K562 (cell line): ENCODE data around the gene RXRB. TPM values are rescaled to one million over a fixed set of nuclear protein-coding genes. Genes with fewer than 3 reads are reported as not detected.

Source experiments
- ATAC-seq: fragments of 200-7000 bp; cut with Tn5 transposase; 3 replicates; pipeline ENCODE4 v1.9.1; 2020; ENCODE audit warnings: moderate library complexity
- BruUV-seq: library from RNA; stranded (reverse); fragments of 400-500 nt; replicated peaks from 2 replicates; lab custom pipeline; 2021; lab: Mats Ljungman, UMichigan
- CTCF ChIA-PET: fragments of 300-600 bp; formaldehyde crosslinking; extraction: SDS; loops from one replicate; lab custom pipeline; 2021; ENCODE audit warnings: low intra/inter-chr PET ratio; lab: Yijun Ruan, JAX
- POLR2A ChIA-PET: fragments of 300-600, 350-650 bp; sonication (Branson Sonifier 250); formaldehyde crosslinking; extraction: SDS; loops from one replicate; lab custom pipeline; 2021; ENCODE audit warnings: antibody characterized with exemption, inconsistent platforms; lab: Yijun Ruan, JAX
- DNase-seq, 4 experiments: peaks; one replicate each; pipeline versions ENCODE4 v3.0.0 to v3.0.0-alpha.2; 2011 to 2018; ENCODE audit warnings: low spot score in 3 of 4, mixed read lengths in 3 of 4; ENCODE audit errors: extremely low read depth in 1 of 4
- FAIRE-seq: peaks from 2 replicates; lab custom pipeline; 2011; peaks lifted over from hg19 to GRCh38; lab: Jason Lieb, UNC
- H2AFZ ChIP-seq: 2 replicates; pipeline ENCODE4 v1.6.0; 2011; ENCODE audit warnings: low read depth, low read length, control low read depth, inconsistent platforms
- H3K27ac ChIP-seq: fragments of 200-600 bp; 3 replicates; pipeline ENCODE4 v1.8.0; 2011; ENCODE audit warnings: low read depth, mild to moderate bottlenecking, control low read depth, inconsistent platforms, low read length, moderate library complexity, mixed read lengths; ENCODE audit errors: extremely low read depth
- H3K27me3 ChIP-seq, 2 experiments: fragments of 300-600 bp in 1 of 2; 2 replicates in 1 of 2; 3 replicates in 1 of 2; pipeline versions ENCODE4 v1.6.0 to v1.8.0; 2011; ENCODE audit warnings: inconsistent platforms in 2 of 2, low read length in 2 of 2, mild to moderate bottlenecking in 1 of 2, mixed read lengths in 1 of 2, moderate library complexity in 1 of 2; ENCODE audit not compliant: control insufficient read depth in 2 of 2, insufficient read depth in 2 of 2
- H3K36me3 ChIP-seq: fragments of 300-600 bp; 3 replicates; pipeline ENCODE4 v1.8.0; 2011; ENCODE audit warnings: mild to moderate bottlenecking, low read length, inconsistent platforms; ENCODE audit not compliant: control insufficient read depth, insufficient read depth
- H3K4me1 ChIP-seq, 2 experiments: fragments of 200-600 bp in 1 of 2; replicated peaks in 1 of 2; 2 replicates in 1 of 2; 3 replicates in 1 of 2; pipeline versions ENCODE4 v1.5.1 to v1.8.0; 2011; ENCODE audit warnings: inconsistent platforms in 2 of 2, low read length in 2 of 2, mild to moderate bottlenecking in 1 of 2, mixed read lengths in 1 of 2, moderate library complexity in 1 of 2; ENCODE audit not compliant: control insufficient read depth in 2 of 2, insufficient read depth in 2 of 2
- H3K4me2 ChIP-seq: 2 replicates; pipeline ENCODE4 v1.6.1; 2011; ENCODE audit warnings: low read length, control low read depth, inconsistent platforms, mixed read lengths; ENCODE audit not compliant: insufficient read depth
- H3K4me3 ChIP-seq: fragments of 200-600 bp; sonication (generic), shearing (Covaris generic); 2 replicates; pipeline ENCODE4 v1.5.1; 2016; ENCODE audit warnings: control low read depth, inconsistent platforms
- H3K79me2 ChIP-seq: fragments of 200-600 bp; 3 replicates; pipeline ENCODE4 v1.8.0; 2011; ENCODE audit warnings: low read length, inconsistent platforms; ENCODE audit not compliant: control insufficient read depth, insufficient read depth
- H3K9ac ChIP-seq, 2 experiments: 2 replicates each; pipeline versions ENCODE4 v1.6.0 to v1.6.1; 2011; ENCODE audit warnings: low read depth in 2 of 2, low read length in 2 of 2, control low read depth in 1 of 2, inconsistent platforms in 1 of 2, mild to moderate bottlenecking in 1 of 2, mixed read lengths in 1 of 2; ENCODE audit not compliant: insufficient read depth in 1 of 2
- H3K9me1 ChIP-seq: one replicate; pipeline ENCODE4 v1.6.0; 2011; ENCODE audit warnings: inconsistent platforms, mild to moderate bottlenecking, low read length, moderate library complexity; ENCODE audit not compliant: control insufficient read depth, insufficient read depth
- H3K9me3 ChIP-seq: replicated peaks from 2 replicates; pipeline ENCODE4 v1.5.1; 2011; ENCODE audit warnings: low read depth, low read length, inconsistent platforms; ENCODE audit not compliant: control insufficient read depth, insufficient read depth
- H4K20me1 ChIP-seq: replicated peaks from 2 replicates; pipeline ENCODE4 v1.6.1; 2011; ENCODE audit warnings: low read length, inconsistent platforms, mixed read lengths; ENCODE audit not compliant: control insufficient read depth, insufficient read depth
- ARHGAP35 ChIP-seq: fragments of 450-650 bp; IDR thresholded peaks from 2 replicates; pipeline ENCODE4 v1.6.1; 2018; ENCODE audit not compliant: partially characterized antibody
- BCLAF1 ChIP-seq, 2 experiments: fragments of 450-650 bp in 1 of 2; IDR thresholded peaks; 2 replicates each; pipeline ENCODE4 v1.6.1; 2011 to 2017; ENCODE audit warnings: low read depth in 2 of 2, antibody characterized with exemption in 1 of 2, borderline replicate concordance in 1 of 2, low read length in 1 of 2, mild to moderate bottlenecking in 1 of 2, mixed read lengths in 1 of 2; ENCODE audit not compliant: control insufficient read depth in 1 of 2
- CTCFL ChIP-seq: IDR thresholded peaks from 2 replicates; pipeline ENCODE4 v1.6.1; 2011; ENCODE audit warnings: borderline replicate concordance, low read depth, mild to moderate bottlenecking, moderate library complexity, low read length; ENCODE audit not compliant: insufficient read depth, poor library complexity, severe bottlenecking
- HDAC1 ChIP-seq, 2 experiments: fragments of 450-650 bp; IDR thresholded peaks; 2 replicates each; pipeline ENCODE4 v1.6.1; 2016 to 2017; ENCODE audit warnings: inconsistent platforms in 1 of 2, mild to moderate bottlenecking in 1 of 2, moderate library complexity in 1 of 2
- LARP7 ChIP-seq: fragments of 450-650 bp; IDR thresholded peaks from 2 replicates; pipeline ENCODE4 v1.6.1; 2016
- MAZ ChIP-seq, 2 experiments: fragments of 450-650 bp in 1 of 2; sonication (generic) in 1 of 2; formaldehyde crosslinking; IDR thresholded peaks in 1 of 2; conservative IDR thresholded peaks in 1 of 2; 2 replicates each; pipeline versions ENCODE4 v1.4.0 to v1.5.0; 2020; ENCODE audit warnings: mild to moderate bottlenecking in 1 of 2, missing genetic modification reagents in 1 of 2
- MTA2 ChIP-seq: fragments of 450-650 bp; IDR thresholded peaks from 2 replicates; pipeline ENCODE4 v1.6.1; 2016; ENCODE audit warnings: low read depth
- POLR2B ChIP-seq: fragments of 450-650 bp; IDR thresholded peaks from 2 replicates; pipeline ENCODE4 v1.6.1; 2018; ENCODE audit warnings: low read depth; ENCODE audit not compliant: partially characterized antibody
- RBFOX2 ChIP-seq: fragments of 200-400 bp; formaldehyde crosslinking; IDR thresholded peaks from 2 replicates; pipeline ENCODE4 v1.6.1; 2017; ENCODE audit warnings: low read depth, mild to moderate bottlenecking, low read length, moderate library complexity
- U2AF2 ChIP-seq: fragments of 200-400 bp; formaldehyde crosslinking; optimal IDR thresholded peaks from 2 replicates; pipeline ENCODE3; 2017; ENCODE audit warnings: low read depth, mild to moderate bottlenecking, low read length
- WGBS: fragments of 100-300 bp; shearing (Covaris generic); methylation state at CpG from one replicate; pipeline ENCODE4 v1.1.6; 2016; ENCODE audit warnings: low coverage, mixed read lengths; ENCODE audit not compliant: insufficient coverage; ENCODE audit errors: missing lambda C conversion rate; 5-methylcytosine and 5-hydroxymethylcytosine counted together
- in situ Hi-C: fragments of 300-500 bp; cut with MboI; formaldehyde crosslinking; loops from 4 replicates; pipeline ENCODE4 v1.15.0; 2018; ENCODE audit warnings: inconsistent platforms, mixed read lengths
- intact Hi-C: fragments of 100-400 bp; cut with micrococcal nuclease; formaldehyde crosslinking; loops from 2 replicates; pipeline ENCODE4 v1.14.2; 2022
- polyA plus RNA-seq, 8 experiments: library from polyadenylated mRNA; depleted of rRNA in 4 of 8; stranded (reverse) in 5 of 8; unstranded in 3 of 8; fragments of >200 nt; fragmentation: Nextera tagmentation in 2 of 8; fragmentation: Illumina TruSeq in 1 of 8; extraction: Ambion mirVana in 2 of 8; extraction: Trizol in 1 of 8; gene quantifications; 2 replicates each; pipeline versions ENCODE4 v1.2.1 to v1.2.3, GENCODE V29; 2011 to 2014; ENCODE audit warnings: inconsistent platforms in 1 of 8, missing spikeins in 1 of 8
- total RNA-seq, 7 experiments: library from RNA; depleted of rRNA in 6 of 7; stranded (reverse); fragments of >200 nt in 6 of 7; fragmentation: Illumina TruSeq in 2 of 7; extraction: Trizol in 2 of 7; gene quantifications; 2 replicates each; pipeline versions ENCODE4 v1.2.1 to v1.2.3, GENCODE V29; 2011 to 2021; ENCODE audit warnings: low replicate concordance in 1 of 7

The RXRB gene
- total and polyA plus RNA-seq, 9 of the 15 experiments (the other 6 are each of a cell fraction or from before 2014, with no cell fraction given) = 0.76 to 35.5 (median 18.4) TPM

GRCh38 chr6:33211666-33212422 lies 11.4 kb upstream of the RXRB start:
- intact Hi-C loops (no loop called here), in situ Hi-C loops (no loop called here)
- Histone ChIP-seq H3K27me3 (no peaks in the 10 kb centered on the region; a peak in 1 of 5 replicates), H3K27ac (no peak overlapping the region), H3K4me3 (no peak overlapping the region), H3K9me1 (no peaks in the 10 kb centered on the region), H3K36me3 (peaks cover 28% of the 10 kb centered on the region; the same call in 2 of the 3 replicates), H3K4me2 (no peak overlapping the region), H3K4me1 (peaks cover 5 to 48% of the 10 kb centered on the region in 2 experiments; a peak in 4 of 5 replicates), H3K9me3 (no peaks in the 10 kb centered on the region), H3K79me2 (peaks cover 17% of the 10 kb centered on the region), H3K9ac (no peak overlapping the region), H2AFZ (no peak overlapping the region), H4K20me1 (no peaks in the 10 kb centered on the region)
- peak; percentile 48 for ATAC-seq
- POLR2A ChIA-PET = interaction anchor here (0.6 to 1.4 kb wide), 4 partner anchors 9 to 240 kb away, joined by 3 to 9 read pairs (median 4); no protein-coding TSS in a partner anchor
- no peak for FAIRE-seq
- BruUV-seq = no TSS peak
- peak; percentile 54 to 67 (median 63) for DNase-seq
- CTCF ChIA-PET = no interaction called here
- WGBS = 69% methylated on average over 15 of the region's 18 CpGs
- TF ChIP-seq ARHGAP35 (peak; percentile 33), MTA2 (no peak), HDAC1 (IDR thresholded peaks at IDR 0.05) (0 out of 4 replicates have a peak, but pooled peaks of 1 of the 2 experiments have one; percentile 13), CTCFL (peak; percentile 93), LARP7 (0 out of 2 replicates have a peak, but pooled peaks have one; percentile 25), POLR2B (peak; percentile 26), U2AF2 (no peak), BCLAF1 (IDR thresholded peaks at IDR 0.05; ENCODE audit: borderline replicate concordance in 1 of 2, control insufficient read depth in 1 of 2, low read depth in 2 of 2, low read length in 1 of 2) (no peak), MAZ (CRISPR knock-in tag; conservative IDR thresholded peaks at IDR 0.05 in 1 of 2, IDR thresholded peaks at IDR 0.05 in 1 of 2) (0 out of 4 replicates have a peak, but pooled peaks of 1 of the 2 experiments have one; percentile 24), RBFOX2 (0 out of 2 replicates have a peak, but pooled peaks have one; percentile 39)
